ENCODE measurements around the gene IL1RAP.

The IL1RAP gene

DNA sequence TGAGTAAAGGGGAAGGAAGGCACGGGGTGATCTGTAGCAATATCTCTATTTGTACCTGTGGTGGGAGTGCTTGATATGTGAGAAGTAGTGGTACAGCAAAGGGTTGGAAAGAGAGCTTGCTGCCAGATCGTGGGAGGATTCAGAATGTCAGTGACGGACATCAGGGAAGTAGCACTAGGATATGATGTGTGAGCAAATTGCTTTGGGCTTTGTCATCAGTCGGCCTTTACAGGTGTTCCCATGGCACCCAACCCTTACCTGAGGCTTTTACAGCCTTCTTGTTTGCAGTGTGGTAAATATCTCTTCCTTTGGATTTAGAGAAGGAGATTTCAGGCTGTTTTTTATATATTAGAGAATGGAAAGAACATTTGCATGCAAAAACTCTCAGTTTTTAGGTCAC lies 29.8 kb downstream of the IL1RAP start:
- DNase-seq = peak; percentile 45

DNA sequence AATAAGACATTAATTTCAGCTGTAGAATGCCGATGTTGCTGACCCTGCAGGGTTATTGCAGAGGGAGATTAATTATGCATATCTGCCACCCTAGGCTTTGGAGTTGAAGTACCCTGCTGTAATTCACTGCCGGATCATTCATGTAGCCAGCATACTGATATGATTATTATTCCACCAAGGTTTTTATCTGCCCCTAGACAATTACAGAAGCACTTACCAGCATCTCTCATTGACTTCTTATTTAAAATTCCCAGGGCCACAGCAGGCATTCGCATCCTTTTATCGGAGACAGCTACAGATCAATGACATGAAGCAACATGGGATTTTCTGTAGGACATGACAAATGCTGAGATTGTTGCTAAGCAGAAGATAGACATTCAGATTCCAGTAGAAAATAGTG lies 31.3 kb downstream of the IL1RAP start:
- no peak for DNase-seq

DNA sequence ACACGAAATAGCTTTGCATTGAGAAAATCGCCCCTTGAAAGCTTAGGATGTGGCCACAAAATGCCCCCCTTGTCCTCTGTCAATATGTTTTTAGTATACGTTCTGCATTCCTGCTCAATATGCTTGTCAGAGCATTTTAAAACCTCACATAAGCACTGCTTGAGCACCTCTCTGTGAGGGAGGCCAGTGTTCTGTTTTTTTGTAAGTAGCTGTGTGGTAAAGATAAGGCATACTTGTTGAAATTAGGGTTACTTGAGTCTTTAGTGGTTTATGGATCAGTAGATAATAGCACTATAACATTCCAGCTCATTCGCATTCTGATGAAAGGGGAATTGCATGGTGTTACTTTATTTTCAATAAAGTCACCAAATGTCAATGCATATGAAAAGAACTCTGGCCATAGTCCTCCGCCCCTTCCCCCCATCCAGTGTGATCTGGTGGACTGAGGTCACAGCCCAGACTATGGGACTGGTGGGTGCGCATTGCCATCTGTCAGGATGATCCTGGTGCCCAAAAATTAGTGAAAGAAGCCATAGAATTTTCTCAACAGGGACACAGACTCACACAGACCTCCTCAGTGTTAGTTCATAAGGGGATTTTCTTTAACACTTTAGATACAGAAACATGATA lies 33.1 kb downstream of the IL1RAP start:
- no peak for DNase-seq

DNA sequence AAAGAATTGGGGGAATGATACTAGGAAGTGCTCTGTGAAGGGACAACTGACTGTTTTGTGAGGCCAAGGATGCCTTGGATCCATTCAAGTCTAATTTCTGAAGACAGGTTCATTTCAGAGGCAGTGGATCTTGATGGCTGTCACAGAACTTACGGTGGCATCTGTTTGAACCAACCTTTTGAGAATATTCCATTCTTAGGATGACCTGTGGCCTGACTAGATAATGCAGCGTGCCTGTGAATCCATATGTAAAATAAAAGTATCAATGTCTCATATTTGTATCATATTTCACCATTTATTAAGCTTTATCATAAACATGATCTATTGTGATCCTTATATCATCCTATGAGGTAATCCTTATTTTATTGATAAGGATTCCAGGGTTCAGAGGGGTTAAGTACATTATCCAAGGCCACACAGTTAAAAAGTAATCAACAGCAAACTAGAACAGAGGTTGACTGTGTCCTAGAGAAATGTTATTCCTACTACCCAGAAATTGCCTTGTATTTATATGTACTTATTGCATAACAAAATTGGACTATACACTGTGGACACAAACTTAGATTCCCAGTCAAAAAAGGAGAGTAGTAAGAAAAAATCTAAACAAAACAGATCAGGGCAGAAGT lies 34.3 kb downstream of the IL1RAP start:
- no peak for DNase-seq

DNA sequence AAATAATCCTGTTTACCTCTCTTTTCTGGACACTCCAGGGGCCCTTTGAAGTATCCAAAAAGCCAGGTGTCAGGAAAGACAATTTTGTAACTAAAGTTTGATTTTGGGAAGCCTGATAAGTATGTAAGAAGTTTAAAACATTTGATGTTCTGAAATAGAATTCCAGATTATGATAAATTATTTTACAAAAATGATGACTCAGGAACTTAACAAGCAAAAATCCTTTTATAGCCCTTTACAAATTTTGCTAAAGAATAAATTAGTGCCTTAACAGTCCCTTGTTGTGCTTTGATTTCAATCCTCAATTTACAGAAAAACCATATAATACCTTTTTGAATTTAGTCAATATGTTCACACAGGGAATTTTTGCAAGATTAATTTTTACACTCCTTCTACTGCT lies 38.1 kb downstream of the IL1RAP start:
- no peak for DNase-seq

DNA sequence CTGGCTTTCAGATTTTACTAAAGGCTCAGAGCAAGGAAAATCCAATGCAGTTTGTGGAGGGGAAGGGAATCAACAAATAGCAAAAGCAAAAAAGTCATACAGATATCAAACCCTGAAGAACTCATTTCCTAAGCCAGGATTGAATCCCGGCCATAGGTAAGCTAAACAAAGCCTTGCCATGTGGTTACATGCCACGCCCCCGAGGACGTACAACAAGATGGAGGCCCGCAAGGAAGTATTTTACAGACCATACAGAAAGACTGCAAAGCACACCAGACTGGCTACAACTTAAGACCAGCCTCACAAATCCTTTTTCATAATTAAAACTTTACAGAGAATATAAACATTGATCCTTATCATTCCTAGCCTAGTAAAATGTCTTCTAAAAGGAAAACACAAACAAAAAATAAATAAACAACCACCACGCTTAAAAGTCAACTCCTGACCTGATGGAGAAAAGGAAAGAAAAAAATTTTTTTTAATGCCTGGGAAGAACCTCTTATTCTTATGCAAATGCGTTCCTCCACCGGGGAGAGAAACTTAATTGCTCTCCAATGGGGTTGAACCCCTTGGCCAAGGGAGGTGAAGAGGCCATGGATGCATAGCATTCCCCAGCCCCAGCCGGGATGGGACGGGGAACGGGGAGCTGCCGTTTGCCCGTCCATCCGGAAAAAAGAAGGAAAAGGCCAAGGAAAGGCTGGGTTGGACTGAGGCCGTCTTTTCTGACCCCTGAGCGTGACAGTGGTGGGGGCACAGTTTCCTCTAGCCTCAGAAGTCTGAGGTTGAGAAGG lies 39.3 kb downstream of the IL1RAP start:
- DNase-seq = no peak

DNA sequence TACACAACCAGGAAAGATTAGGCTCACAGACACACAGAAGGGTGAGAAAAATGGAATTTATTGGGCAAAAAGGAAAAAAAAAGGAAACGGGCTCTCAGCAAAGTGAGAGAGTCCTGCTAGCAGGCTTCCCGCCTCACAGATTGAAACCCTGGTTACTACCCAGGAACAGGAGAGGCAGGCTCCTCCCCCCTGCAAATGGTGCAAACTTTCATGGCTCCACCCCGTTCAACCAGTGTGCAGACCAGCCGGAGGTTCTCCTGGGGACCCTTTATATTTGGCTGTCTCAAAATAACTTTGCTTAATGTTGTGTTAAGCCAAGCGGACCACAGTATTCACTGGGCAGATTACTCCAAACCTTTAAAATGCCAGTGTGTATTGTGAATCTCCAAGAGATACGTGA lies 40.3 kb downstream of the IL1RAP start:
- no peak for DNase-seq

DNA sequence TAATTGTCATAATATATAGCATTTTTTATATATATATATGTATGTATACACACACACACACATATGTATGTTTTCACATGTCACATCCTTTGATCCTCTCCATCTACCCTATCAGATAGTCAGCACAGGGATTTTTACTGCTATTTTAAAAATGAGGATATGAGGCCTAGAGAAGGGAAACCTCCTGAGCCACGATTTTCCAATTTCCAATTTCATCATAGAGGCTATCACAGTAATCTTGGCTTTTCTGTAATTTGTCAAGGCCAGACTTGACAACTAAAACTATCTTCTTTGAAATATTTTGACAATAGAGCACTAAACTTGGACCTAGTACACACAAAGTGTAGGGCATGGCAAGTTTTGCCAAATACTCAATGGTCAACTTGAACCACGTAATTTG lies 42.5 kb downstream of the IL1RAP start:
- no peak for DNase-seq

DNA sequence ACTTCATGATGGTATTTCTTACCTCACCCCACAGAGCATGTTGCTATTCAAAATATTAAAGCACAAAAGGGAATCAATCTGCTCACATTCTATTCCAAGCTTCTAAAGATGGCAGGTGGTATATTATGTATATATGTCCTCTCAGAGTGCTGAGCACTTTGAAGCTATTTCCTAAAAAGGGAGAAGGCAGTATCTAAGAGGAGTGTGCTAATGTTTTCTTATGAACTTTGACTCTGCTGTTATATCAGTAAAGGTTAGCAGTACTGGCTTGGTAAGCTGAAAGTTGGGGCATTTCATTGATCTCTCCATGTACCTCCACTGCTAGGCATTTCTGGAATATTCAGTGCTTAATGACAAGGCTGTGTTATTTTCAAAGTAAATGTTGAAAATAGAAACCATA lies 43.4 kb downstream of the IL1RAP start:
- no peak for DNase-seq

DNA sequence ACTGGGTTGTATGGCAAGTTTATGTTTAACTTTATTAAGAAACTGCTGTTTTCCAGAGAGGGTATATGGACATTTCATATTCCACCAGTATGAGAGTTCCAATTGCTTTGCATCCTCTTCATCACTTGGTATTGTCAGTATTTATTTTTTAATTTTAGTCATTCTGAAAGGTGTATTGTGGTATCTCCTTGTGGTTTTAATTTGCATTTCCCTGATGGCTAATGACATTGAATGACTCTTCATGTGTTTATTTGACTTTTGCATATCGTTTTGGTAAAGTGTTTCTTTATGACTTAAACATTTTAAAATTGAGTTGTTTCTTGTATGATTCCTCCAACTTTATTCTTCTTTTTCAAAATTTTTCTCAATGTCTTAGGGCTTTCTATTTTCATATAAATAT lies 44.4 kb downstream of the IL1RAP start:
- no peak for DNase-seq

DNA sequence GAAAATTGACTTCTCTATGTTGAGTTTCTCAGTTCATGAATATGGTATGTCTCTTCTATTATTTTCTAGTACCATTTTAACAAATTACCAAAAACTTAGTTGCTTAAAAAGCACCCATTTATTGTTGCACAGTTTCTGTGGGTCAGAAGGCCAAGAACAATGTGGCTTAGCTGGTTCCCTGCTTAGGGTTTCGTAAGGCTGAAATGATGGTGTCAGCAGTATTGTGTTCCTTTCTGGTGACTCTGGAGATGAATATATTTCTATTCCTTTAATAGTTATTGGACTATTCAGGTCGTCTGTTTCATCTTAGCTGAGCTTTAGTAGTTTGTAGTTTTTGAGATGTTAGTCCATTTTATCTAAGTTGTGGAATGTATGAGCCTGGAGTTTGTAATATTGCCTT lies 44.9 kb downstream of the IL1RAP start:
- DNase-seq = no peak

DNA sequence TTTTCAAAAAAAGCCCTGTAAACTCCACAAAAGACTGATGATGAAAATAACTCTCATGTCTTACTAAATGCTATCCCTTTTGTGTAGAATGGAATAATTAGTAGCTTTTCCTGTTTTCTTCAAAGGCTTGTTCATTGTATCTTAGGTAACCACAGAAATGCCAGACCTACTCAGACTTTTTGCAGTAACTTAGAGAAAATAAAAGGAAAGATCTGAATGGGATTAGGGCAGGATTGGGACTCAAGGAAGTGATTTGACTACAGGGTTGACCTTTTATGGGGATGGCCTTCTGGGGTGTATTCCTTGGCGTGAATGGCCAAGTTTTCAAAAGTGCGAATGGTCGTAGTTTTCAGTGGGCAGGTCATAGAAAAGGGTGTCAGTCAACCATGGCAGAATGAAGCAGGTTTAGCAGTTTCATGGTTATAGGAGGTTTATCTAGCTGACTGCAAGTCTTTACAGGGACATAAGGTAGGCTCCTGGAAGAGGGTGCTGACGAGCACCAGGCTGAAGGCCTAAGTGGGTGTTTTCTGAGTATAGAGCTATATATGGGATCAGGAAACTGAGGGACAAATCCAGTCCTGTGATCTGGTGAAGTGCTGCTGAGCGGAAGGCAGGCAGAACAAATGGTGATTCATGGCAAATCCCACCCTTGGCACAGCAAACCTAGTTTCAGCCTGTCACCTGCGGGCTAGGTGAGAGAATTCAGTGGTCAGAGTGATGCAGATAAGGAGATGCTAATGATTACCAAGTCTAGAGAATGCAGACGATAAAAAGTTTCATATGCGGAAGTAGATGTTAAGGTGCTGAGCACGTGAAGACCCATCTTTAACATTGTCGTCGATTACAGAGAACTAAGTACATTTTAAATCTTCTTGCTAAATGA lies 46.4 kb downstream of the IL1RAP start:
- DNase-seq = no peak

DNA sequence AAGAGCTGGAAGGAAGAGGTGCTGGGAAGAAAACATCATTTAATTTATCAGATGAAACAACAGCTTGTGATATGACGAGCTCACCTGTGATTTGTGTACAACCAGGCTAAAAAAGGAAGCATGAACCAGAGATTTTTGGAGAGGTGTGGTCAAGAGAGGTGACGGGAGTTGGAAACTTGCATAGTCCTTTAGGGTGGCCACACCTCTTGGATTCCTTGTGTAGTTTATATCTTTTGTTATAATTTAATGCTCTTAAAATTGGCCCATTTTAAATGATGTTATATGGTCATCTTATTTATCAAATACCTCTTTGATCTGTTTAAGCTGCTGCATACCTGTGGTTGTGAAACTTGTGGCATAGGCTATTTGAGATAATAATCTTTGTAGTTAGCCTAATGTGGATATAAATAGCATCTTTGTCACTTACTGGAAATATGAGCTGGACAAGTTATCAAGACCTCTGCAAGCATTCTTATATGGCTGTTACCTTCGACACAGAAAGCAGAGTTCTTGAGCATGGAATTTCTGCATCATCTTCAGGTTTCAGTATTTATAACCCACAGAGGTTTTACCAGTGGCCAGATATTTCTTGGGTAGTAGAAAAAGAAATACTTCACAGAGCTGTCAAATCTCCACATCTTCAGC lies 49.1 kb downstream of the IL1RAP start:
- DNase-seq = peak; percentile 6

DNA sequence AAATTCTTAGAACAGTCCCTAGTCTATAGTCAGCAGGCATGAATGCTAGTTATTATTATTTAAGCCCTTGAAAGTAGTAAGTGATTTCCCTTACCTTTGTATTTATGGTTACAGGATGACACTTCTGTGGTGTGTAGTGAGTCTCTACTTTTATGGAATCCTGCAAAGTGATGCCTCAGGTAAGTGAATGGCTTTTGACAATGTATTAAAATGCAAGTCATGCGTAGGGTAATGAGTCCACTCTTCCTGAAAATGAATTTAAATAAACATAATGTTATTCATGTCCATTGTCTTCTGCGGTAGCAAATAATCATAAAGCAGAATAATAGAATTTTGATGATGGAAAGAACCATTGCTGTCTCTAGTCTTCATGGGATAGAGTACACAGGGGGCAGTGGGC lies 50.3 kb downstream of the IL1RAP start:
- no peak for DNase-seq

DNA sequence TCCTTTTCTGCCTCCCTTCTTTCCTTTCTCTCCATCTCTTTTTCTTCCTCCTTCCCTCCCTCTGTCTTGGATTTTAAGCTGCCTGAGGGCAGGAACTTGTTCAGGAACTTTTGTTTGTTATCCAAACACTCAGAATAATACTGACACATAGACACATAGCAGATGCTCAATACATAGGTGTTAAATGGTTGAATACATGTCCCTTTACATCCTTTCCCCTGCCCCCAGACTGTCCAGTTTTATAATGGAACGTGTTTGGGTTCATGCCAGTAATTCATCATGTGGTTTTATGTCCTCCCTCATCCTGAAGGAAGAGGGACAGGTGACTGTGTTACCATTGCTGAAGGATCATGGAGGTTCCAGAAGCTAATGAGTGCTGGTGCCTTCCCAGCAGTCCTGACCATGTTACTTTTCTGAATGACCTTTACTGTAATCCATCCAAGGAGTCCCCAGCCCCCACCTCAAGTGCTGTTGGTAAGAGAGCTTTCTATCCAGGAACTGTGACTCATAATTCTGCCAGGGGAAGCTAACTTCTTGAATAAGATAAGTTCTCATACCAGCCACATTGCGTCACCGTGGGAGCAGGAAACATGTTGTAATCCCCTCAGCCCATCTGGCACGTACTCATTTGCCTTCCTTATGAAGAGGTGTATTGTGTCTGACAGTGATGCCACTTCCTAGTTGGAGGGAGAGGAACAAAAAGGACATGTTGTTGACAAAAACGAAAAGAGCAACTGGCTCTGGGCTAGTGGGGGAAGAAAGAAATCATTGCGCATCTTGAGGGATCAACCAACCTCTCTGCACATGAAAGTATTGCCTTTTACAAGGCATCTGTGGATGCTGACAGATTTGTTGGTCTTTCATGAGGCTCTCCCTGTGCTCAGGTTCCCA lies 52.4 kb downstream of the IL1RAP start:
- DNase-seq = peak; percentile 100

DNA sequence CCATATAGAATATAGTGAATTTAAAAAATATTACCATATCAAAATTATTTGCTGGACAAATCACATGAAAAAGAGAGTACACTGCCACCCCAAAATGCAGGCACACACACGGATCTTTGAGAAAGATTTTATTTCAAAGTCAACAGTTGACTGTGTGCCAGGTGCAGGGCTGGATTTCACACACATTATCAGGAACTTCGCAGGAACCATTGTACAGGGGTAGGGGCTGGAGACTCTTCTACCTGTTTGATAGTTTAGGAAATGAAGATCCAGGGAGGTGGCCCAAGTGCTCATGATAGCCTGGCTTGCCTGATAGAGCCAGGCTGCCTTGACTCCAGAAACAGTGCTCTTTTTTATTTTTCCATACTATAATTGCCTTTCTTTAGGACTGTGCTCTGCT lies 54.2 kb downstream of the IL1RAP start:
- no peak for DNase-seq

DNA sequence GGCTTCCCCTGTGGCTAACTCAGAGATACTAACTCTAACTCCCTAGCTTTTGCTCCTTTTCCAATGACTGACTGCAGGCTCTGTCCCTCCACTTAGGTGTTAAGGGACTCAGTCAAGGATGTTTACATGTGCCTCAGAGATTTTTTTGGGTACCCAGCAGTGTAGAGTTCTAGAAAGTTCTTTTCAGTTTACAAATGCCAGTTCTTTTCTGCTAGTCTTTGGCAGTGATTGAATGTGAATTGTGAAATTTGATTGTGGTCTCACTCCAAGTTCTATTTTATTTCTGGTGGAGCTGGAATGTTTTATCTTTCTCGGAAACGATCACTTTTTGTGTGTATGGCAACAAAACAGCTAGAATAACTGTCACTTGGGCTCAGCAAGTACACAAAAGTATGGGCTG lies 60.6 kb downstream of the IL1RAP start:
- no peak for DNase-seq

DNA sequence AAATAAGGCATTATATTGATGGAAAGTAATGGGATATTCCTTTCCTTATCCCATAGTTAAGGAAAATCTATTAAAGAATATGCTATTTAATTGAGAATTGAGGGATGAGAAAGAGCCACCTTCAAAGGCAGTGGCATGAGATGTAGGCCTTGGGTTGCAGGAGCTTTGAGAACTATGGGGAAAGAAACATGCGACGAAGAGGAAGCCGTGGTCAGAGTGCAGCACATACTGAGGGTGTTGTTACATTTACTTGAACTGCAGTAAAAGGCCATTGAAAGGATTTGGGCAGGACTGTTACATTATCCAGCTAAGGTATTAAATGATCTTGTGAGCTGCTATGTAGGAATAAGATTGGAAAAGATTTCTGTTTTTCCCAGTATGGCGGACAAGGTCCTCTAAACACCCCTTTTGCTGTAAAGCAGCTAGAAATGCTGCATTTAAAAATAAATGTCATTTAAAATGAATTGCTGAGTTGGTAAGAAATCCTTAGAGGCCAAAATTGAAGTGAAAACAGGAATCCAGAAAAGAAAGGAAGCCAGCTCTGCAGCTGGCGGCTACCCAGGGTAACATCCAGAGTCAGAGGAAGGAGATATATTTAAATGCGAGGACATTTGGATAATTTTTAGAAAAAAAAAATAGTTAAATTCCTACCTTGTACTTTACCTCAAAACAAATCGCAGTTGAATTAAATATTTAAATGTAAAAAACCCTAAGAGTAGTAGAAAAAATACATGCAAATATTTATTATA lies 61.7 kb downstream of the IL1RAP start:
- no peak for DNase-seq

DNA sequence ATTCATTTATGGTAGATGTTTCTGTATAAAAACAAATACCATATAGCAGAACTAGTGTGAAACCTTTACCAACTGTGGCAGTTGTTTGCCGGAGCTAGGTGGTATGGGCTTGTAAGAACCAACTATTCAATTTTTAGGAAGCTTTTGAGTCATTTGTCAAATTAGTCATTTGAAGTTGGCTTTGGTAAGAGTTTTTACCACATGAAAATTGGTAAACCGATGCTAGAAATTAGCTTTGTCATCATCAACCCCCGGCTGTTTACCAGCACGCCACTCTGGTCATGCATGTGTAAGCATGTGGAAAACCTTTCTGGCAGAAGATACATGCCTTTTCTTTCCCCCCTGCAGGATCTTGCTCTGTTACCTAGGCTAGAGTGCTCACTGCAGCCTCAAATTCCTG lies 63.3 kb downstream of the IL1RAP start:
- DNase-seq = no peak

DNA sequence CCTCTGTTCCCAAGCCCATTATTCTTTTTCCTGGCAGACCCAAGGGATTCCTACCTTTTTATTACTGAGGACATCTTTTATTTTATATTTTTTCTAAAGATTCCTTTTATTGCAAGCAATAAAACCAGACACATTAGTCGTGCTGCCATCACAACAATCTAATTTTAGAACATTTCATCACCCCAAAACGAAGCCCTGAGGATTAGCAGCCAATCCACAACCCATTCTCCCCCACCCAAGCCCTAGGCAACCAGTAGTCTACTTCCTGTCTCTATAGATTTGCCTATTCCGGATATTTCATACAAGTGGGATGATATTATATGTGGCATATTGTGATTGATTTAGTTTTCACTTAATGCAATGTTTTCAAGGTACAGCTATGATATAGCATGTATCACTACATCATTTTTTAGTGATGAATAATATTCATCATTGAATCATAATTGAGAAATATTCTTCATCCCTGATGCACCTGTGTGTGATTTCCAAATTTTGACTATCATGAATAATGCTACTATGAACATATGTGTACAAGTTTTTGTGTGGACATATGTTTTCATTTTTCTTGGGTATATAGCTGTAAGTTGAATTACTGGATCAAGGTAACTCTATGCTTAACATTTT lies 65.7 kb downstream of the IL1RAP start:
- no peak for DNase-seq

DNA sequence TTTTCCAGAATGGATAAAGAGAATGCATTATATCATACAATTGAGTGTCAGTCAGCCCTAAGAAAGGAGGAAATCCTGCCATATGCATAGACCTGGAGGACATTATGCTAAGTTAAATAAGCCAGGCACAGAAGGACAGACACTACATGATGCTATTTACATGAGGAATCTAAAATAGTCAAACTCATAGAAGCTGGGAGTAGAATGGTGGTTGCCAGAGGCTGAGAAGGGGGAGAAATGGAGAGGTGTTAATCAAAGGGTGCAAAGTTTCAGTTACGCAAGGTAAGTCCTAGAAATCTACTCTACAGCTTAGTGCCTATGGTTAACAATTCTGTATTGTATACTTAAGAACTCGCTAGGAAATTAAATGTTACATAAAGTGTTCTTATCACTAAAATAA lies 66.5 kb downstream of the IL1RAP start:
- DNase-seq = no peak
